SK-N-SH (cell line): ENCODE measurements around the gene C16orf96. TPM values are rescaled to one million over a fixed set of nuclear protein-coding genes. Genes with fewer than 3 reads are reported as not detected.

ENCODE experiments used
- CTCF ChIA-PET: fragments of 300-600, 350-600 bp; formaldehyde crosslinking; extraction: SDS; loops from one replicate; lab custom pipeline; 2021; lab: Yijun Ruan, JAX
- POLR2A ChIA-PET: fragments of 350-600 bp; sonication (Branson Sonifier 250); formaldehyde crosslinking; extraction: SDS; loops from one replicate; lab custom pipeline; 2020; ENCODE audit warnings: antibody characterized with exemption, inconsistent platforms; lab: Yijun Ruan, JAX
- DNase-seq: peaks from one replicate; pipeline ENCODE4 v3.0.0; 2012
- H2AFZ ChIP-seq: fragments of 200-600 bp; sonication (generic); 2 replicates; pipeline ENCODE4 v1.8.1; 2016; ENCODE audit warnings: antibody characterized with exemption, mild to moderate bottlenecking, low read depth
- H3F3A ChIP-seq: fragments of 200-600 bp; sonication (generic); replicated peaks from 2 replicates; pipeline ENCODE3; 2016; ENCODE audit warnings: antibody characterized with exemption, mild to moderate bottlenecking; ENCODE audit not compliant: insufficient read depth
- H3K27ac ChIP-seq, 2 experiments: fragments of 200-500 bp in 1 of 2; fragments of 200-600 bp in 1 of 2; sonication (Bioruptor generic) in 1 of 2; sonication (generic), shearing (Covaris generic) in 1 of 2; 2 replicates each; pipeline versions ENCODE4 v1.5.1 to v1.6.1; 2014 to 2016; ENCODE audit warnings: low read depth in 2 of 2, inconsistent platforms in 1 of 2, low read length in 1 of 2, mild to moderate bottlenecking in 1 of 2, mixed read lengths in 1 of 2
- H3K27me3 ChIP-seq: fragments of 200-600 bp; sonication (generic), shearing (Covaris generic); 2 replicates; pipeline ENCODE4 v1.6.1; 2016; ENCODE audit warnings: mixed run types; ENCODE audit not compliant: insufficient read depth
- H3K36me3 ChIP-seq, 2 experiments: fragments of 200-500 bp in 1 of 2; fragments of 200-600 bp in 1 of 2; sonication (Bioruptor generic) in 1 of 2; sonication (generic) in 1 of 2; replicated peaks in 1 of 2; 2 replicates each; pipeline versions ENCODE3 to v1.5.1; 2014 to 2016; ENCODE audit warnings: low read length in 1 of 2, mild to moderate bottlenecking in 1 of 2; ENCODE audit not compliant: insufficient read depth in 2 of 2, control insufficient read depth in 1 of 2
- H3K4me1 ChIP-seq, 2 experiments: fragments of 200-500 bp in 1 of 2; fragments of 200-600 bp in 1 of 2; sonication (Bioruptor generic) in 1 of 2; sonication (generic), shearing (Covaris generic) in 1 of 2; 2 replicates each; pipeline versions ENCODE4 v1.5.1 to v1.6.1; 2014 to 2016; ENCODE audit warnings: low read depth in 1 of 2, low read length in 1 of 2, mixed run types in 1 of 2; ENCODE audit not compliant: insufficient read depth in 2 of 2, control insufficient read depth in 1 of 2
- H3K4me2 ChIP-seq: fragments of 200-600 bp; sonication (generic), shearing (Covaris generic); 2 replicates; pipeline ENCODE4 v1.6.1; 2017; ENCODE audit warnings: mixed run types
- H3K4me3 ChIP-seq, 2 experiments: fragments of 200-500 bp in 1 of 2; fragments of 200-600 bp in 1 of 2; sonication (Bioruptor generic) in 1 of 2; sonication (generic), shearing (Covaris generic) in 1 of 2; 2 replicates each; pipeline versions ENCODE4 v1.5.1 to v1.8.1; 2014 to 2016; ENCODE audit warnings: low read depth in 2 of 2, inconsistent platforms in 1 of 2, low read length in 1 of 2, mild to moderate bottlenecking in 1 of 2, mixed read lengths in 1 of 2, moderate library complexity in 1 of 2
- H3K79me2 ChIP-seq: fragments of 200-600 bp; sonication (generic); 2 replicates; pipeline ENCODE4 v1.8.1; 2017; ENCODE audit warnings: mild to moderate bottlenecking; ENCODE audit not compliant: insufficient read depth
- H3K9ac ChIP-seq: fragments of 200-600 bp; sonication (generic); 2 replicates; pipeline ENCODE4 v1.6.1; 2017; ENCODE audit warnings: mixed run types
- H3K9me2 ChIP-seq: fragments of 200-600 bp; sonication (generic); 2 replicates; pipeline ENCODE4 v1.6.1; 2017; ENCODE audit warnings: mixed run types
- H3K9me3 ChIP-seq: fragments of 200-600 bp; sonication (generic); 2 replicates; pipeline ENCODE4 v1.6.1; 2017; ENCODE audit warnings: mixed run types, mild to moderate bottlenecking, moderate library complexity
- H4K20me1 ChIP-seq: fragments of 200-600 bp; sonication (generic); 2 replicates; pipeline ENCODE4 v1.6.1; 2017; ENCODE audit warnings: mild to moderate bottlenecking, mixed run types; ENCODE audit not compliant: insufficient read depth
- CTCF ChIP-seq: fragments of 200-600 bp; sonication (generic); IDR thresholded peaks from 2 replicates; pipeline ENCODE4 v1.6.1; 2017; ENCODE audit warnings: antibody characterized with exemption, mild to moderate bottlenecking, moderate library complexity
- ELF1 ChIP-seq: IDR thresholded peaks from 2 replicates; pipeline ENCODE4 v1.4.0; 2012
- EP300 ChIP-seq, 2 experiments: IDR thresholded peaks; 2 replicates each; pipeline versions ENCODE4 v1.4.0 to v1.6.1; 2012; ENCODE audit warnings: borderline replicate concordance in 1 of 2, low read depth in 1 of 2, low read length in 1 of 2
- EZH2phosphoT487 ChIP-seq: fragments of 200-600 bp; sonication (generic); IDR thresholded peaks from 2 replicates; pipeline ENCODE4 v1.6.1; 2017; ENCODE audit warnings: low read depth, mixed run types, mild to moderate bottlenecking, antibody characterized with exemption, moderate library complexity, borderline replicate concordance
- FOXJ3 ChIP-seq: sonication (generic); formaldehyde crosslinking; IDR thresholded peaks from 2 replicates; pipeline ENCODE4 v1.5.1; 2020; ENCODE audit warnings: mild to moderate bottlenecking, missing genetic modification reagents
- FOXM1 ChIP-seq: IDR thresholded peaks from 2 replicates; pipeline ENCODE4 v1.4.0; 2012; ENCODE audit warnings: low read depth, mild to moderate bottlenecking
- IRF3 ChIP-seq: fragments of 150-350 bp; IDR thresholded peaks from 2 replicates; pipeline ENCODE4 v1.6.1; 2016; ENCODE audit warnings: mild to moderate bottlenecking, low read depth, low read length
- JUND ChIP-seq: IDR thresholded peaks from 2 replicates; pipeline ENCODE4 v1.4.0; 2012
- MAX ChIP-seq: IDR thresholded peaks from 2 replicates; pipeline ENCODE4 v1.4.0; 2012; ENCODE audit warnings: low read depth
- MXI1 ChIP-seq: IDR thresholded peaks from 2 replicates; pipeline ENCODE4 v1.6.1; 2012; ENCODE audit warnings: mild to moderate bottlenecking, low read depth, low read length, improper control_type of control experiment
- PBX3 ChIP-seq: IDR thresholded peaks from 2 replicates; pipeline ENCODE4; 2012
- REST ChIP-seq: IDR thresholded peaks from 2 replicates; pipeline ENCODE4 v1.6.1; 2012; ENCODE audit warnings: mild to moderate bottlenecking, low read depth, low read length, moderate library complexity
- RXRA ChIP-seq: IDR thresholded peaks from 2 replicates; pipeline ENCODE4 v1.4.0; 2012; ENCODE audit warnings: low read depth, mild to moderate bottlenecking, borderline replicate concordance
- SMC3 ChIP-seq: IDR thresholded peaks from 2 replicates; pipeline ENCODE4 v1.6.1; 2012; ENCODE audit warnings: low read depth, low read length, improper control_type of control experiment
- TCF12 ChIP-seq: IDR thresholded peaks from 2 replicates; pipeline ENCODE4 v1.4.0; 2012
- TEAD4 ChIP-seq: IDR thresholded peaks from 2 replicates; pipeline ENCODE4 v1.4.0; 2012; ENCODE audit warnings: mild to moderate bottlenecking, borderline replicate concordance; ENCODE audit not compliant: insufficient read depth
- USF2 ChIP-seq: fragments of 150-350 bp; IDR thresholded peaks from 2 replicates; pipeline ENCODE4 v1.6.1; 2017; ENCODE audit warnings: antibody characterized with exemption, low read length, low read depth, borderline replicate concordance
- YY1 ChIP-seq: IDR thresholded peaks from 2 replicates; pipeline ENCODE4 v1.4.0; 2012; ENCODE audit warnings: low read depth, mild to moderate bottlenecking
- ZBTB33 ChIP-seq: IDR thresholded peaks from 2 replicates; pipeline ENCODE4 v1.4.0; 2012; ENCODE audit warnings: low read depth, borderline replicate concordance
- WGBS: methylation state at CpG from one replicate; pipeline ENCODE4 v1.1.6; 2017; ENCODE audit warnings: low lambda C conversion rate; 5-methylcytosine and 5-hydroxymethylcytosine counted together
- polyA plus RNA-seq, 3 experiments: library from polyadenylated mRNA; depleted of rRNA; stranded (reverse); fragments of >200 nt; gene quantifications; 2 replicates each; pipeline ENCODE4 v1.2.3, GENCODE V29; 2012

Gene C16orf96
- polyA plus RNA-seq, 1 of the 3 experiments (the other 2 are of a cell fraction) = 0.05 TPM

GRCh38 chr16:4531811-4532210 is 24.3 kb upstream of the C16orf96 start:
- Histone ChIP-seq H3K4me1 (peaks cover 0 to 3% of the 10 kb centered on the region in 2 experiments; a peak in 2 of 4 replicates), H2AFZ (no peak overlapping the region), H3K9me3 (no peaks in the 10 kb centered on the region), H3K27me3 (no peaks in the 10 kb centered on the region), H4K20me1 (no peaks in the 10 kb centered on the region), H3K4me3 (no peak overlapping the region), H3K4me2 (no peak overlapping the region), H3K9me2 (no peaks in the 10 kb centered on the region), H3K9ac (no peak overlapping the region), H3F3A (peaks cover 11% of the 10 kb centered on the region), H3K79me2 (peaks cover 39% of the 10 kb centered on the region; the same call in 1 of the 2 replicates), H3K27ac (no peak overlapping the region)
- no peak for DNase-seq
- ChIA-PET POLR2A (no interaction called here), CTCF (interaction anchor here (2.0 kb wide), 1 partner anchor 53 kb away, joined by 6 read pairs; no protein-coding TSS in a partner anchor)
- WGBS = 88% methylated on average over 7 of the region's 8 CpGs
- no peak for TF ChIP-seq MXI1
- TF ChIP-seq ZBTB33 = no peak
- no peak for TF ChIP-seq YY1
- no peak for TF ChIP-seq EP300 (IDR thresholded peaks at IDR 0.05; ENCODE audit: borderline replicate concordance in 1 of 2, low read depth in 1 of 2, low read length in 1 of 2)
- no peak for TF ChIP-seq TEAD4
- TF ChIP-seq USF2 = no peak
- TF ChIP-seq JUND = no peak
- TF ChIP-seq MAX = no peak
- no peak for TF ChIP-seq TCF12
- TF ChIP-seq REST = no peak
- TF ChIP-seq EZH2phosphoT487 = no peak
- no peak for TF ChIP-seq RXRA
- TF ChIP-seq PBX3 = no peak
- TF ChIP-seq CTCF = no peak
- TF ChIP-seq IRF3 = no peak
- TF ChIP-seq FOXJ3 (CRISPR knock-in tag) = no peak
- TF ChIP-seq FOXM1 = no peak
- no peak for TF ChIP-seq ELF1
- TF ChIP-seq SMC3 = no peak
- TF ChIP-seq, all 33 proteins: peak for 0
- peaks cover 0 to 3% of the 10 kb centered on the region in 2 experiments for H3K36me3 ChIP-seq
